GM12892 (cell line): Measurements from ENCODE around the gene SOX5.
"Not testable (repeated sequence)": the region's sequence is repeated elsewhere in the genome, so short reads cannot be mapped to it uniquely, and the experiment has no call there.

Experiments
- DNase-seq: peaks from one replicate; pipeline ENCODE4 v3.0.0; 2011; ENCODE audit not compliant: insufficient read length
- FAIRE-seq: peaks from 2 replicates; lab custom pipeline; 2011; peaks lifted over from hg19 to GRCh38; lab: Jason Lieb, UNC
- POLR2A ChIP-seq: IDR thresholded peaks from 2 replicates; pipeline ENCODE4 v1.6.1; 2011; ENCODE audit warnings: low read depth, low read length, control low read depth
- POLR2AphosphoS5 ChIP-seq: IDR thresholded peaks from 2 replicates; pipeline ENCODE4 v1.6.1; 2011; ENCODE audit warnings: low read depth, low read length, control low read depth
- TAF1 ChIP-seq: IDR thresholded peaks from 2 replicates; pipeline ENCODE4 v1.6.1; 2011; ENCODE audit warnings: low read depth, mild to moderate bottlenecking, control low read depth, low read length, borderline replicate concordance

Gene SOX5

DNA sequence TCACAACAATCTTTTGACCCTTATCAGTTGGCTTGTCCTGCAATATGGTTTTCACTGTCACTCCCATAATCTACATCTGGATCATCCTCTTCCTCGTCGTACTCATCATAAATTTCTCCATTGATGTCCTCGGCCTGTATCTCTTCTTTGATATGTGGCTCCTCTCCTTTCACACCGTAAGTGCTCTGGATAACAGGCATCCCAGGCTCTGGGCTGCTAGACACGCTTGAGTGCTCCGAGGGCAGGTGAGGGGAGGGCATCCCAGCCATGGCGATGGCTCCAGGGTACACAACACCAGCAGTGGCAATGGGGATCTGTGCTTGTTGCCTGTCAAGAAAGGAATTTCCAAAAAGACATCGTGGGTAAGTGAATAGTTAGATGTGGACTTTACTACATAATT lies 415.3 kb downstream of the SOX5 start:
- DNase-seq (no peak), FAIRE-seq (no peak)
- TF ChIP-seq POLR2A (no peak), TAF1 (no peak)

DNA sequence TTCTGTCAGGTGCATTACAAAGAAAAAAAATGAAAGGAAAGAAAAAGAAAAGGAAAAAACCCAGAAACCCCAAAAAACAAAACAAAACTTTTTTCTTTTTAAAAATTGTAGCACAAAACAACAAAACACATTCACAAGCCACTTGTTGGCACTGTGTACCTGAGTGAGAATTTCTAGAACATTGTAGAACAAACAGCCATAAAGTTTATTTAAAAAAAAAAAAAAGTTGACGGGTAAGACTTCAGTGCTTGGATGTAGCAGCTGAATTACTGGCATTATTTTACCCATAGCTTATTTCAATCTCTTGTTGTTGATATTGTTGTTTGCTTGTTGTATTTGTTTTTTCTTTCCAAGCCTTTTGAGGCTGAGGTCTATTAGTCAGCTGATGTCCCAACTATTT lies 415.8 kb downstream of the SOX5 start:
- TF ChIP-seq POLR2A (no peak), POLR2AphosphoS5 (no peak), TAF1 (no peak)
- no peak for FAIRE-seq
- no peak for DNase-seq

- TF ChIP-seq POLR2AphosphoS5 (no peak), TAF1 (no peak)
- FAIRE-seq: no peak
- DNase-seq: no peak
Measured at GRCh38 chr12:23533265-23533664, 416.2 kb downstream of the SOX5 start.

DNA sequence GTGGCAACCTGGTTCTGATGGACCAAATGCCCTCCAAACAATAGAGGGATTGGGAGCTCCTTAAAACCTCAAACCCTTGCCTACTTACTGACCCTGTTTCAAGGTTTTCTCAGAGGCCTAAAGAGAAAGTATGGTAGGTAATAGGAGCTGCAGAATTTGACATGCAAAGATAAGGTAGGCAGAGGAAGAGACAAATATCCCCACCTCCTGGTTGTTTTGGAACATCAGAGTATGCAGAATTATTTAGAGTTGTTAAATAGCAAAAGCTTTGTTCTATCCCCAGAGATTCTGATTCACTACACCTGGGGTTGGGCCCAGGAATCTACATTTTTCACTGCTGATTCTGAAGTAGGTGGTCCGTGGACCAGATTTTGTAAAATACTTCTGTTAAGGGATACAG lies 421.2 kb downstream of the SOX5 start:
- FAIRE-seq: no peak
- no peak for DNase-seq
- TF ChIP-seq POLR2A (no peak), POLR2AphosphoS5 (no peak), TAF1 (no peak)

- no peak for TF ChIP-seq POLR2A
- TF ChIP-seq TAF1: no peak
- TF ChIP-seq POLR2AphosphoS5: no peak
- FAIRE-seq (no peak), DNase-seq (no peak)
Measured at GRCh38 chr12:23525450-23526072, 423.9 kb downstream of the SOX5 start.

DNA sequence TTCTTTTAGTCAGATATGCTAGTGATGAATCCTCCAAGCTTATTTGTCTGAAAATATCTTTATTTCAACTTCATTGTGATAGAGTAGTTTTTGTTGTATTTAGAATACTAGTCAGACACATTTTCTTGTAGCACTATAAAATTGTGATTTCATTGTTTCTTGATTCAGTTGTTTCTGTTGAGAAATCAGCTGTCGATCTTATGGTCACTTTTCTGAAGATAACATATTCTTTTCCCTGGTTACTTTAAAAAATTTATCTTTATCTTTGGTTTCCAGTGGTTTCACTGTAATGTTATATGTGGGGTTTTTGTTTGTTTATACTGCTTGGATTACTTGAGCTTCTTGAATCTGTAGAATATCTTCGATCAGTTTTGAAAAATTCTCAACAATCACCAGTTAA lies 426.1 kb downstream of the SOX5 start:
- FAIRE-seq (no peak), DNase-seq (no peak)
- no peak for TF ChIP-seq POLR2AphosphoS5

DNA sequence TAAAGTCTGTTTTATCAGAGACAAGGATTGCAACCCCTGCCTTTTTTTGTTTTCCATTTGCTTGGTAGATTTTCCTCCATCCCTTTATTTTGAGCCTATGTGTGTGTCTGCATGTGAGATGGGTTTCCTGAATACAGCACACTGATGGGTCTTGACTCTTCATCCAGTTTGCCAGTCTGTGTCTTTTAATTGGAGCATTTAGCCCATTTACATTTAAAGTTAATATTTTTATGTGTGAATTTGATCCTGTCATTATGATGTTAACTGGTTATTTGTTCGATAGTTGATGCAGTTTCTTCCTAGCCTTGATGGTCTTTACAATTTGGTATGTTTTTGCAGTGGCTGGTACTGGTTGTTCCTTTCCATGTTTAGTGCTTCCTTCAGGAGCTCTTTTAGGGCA lies 430.0 kb downstream of the SOX5 start:
- not testable (repeated sequence) for DNase-seq, FAIRE-seq

DNA sequence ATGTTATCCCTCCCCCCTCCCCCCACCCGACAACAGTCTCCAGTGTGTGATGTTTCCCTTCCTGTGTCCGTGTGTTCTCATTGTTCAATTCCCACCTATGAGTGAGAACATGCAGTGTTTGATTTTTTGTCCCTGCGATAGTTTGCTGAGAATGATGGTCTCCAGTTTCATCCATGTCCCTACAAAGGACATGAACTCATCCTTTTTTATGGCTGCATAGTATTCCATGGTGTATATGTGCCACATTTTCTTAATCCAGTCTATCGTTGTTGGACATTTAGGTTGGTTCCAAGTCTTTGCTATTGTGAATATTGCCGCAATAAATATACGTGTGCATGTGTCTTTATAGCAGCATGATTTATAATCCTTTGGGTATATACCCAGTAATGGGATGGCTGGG lies 433.7 kb downstream of the SOX5 start:
- FAIRE-seq, DNase-seq: not testable (repeated sequence)

DNA sequence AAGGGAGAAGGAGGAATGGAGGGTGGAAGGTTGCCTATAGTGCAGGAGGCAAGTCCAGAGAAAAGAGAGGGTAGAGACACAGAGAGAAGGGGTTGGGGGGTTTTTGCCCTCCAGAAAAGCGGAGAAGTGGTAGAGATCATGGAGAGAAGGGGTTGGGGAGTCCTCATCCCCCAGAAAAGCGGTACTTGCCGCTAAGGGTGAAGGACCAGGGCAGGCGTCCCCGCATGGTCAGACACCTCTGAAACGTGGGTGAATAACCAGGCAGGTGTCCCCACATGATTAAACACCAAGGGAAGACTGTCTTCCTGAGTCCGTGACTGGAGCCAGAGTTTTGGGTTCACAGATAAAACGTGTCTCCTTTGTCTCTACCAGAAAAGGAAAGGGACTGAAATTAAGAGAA lies 439.0 kb downstream of the SOX5 start:
- FAIRE-seq (no peak), DNase-seq (no peak)
- no peak for TF ChIP-seq POLR2AphosphoS5
- TF ChIP-seq POLR2A: no peak
- TF ChIP-seq TAF1: no peak

DNA sequence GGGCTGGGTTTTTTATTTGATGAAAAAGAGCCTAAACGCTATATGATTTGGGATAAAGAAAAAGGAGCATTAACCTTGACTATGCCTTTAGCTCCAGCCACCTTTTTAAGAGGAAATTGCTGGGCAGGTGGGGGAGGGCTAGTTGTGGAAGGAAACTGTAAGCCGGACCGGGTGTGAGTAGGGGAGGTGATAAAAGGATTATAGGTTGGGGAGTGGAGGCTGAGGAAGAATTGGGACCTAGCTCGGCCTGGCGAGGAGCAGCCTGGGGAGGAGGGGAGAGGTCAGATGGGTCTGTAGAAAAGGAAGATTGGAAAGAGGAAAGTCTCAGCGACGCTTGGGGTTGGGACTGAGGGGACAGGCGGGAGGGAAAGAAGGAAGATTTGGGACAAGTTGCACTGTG lies 439.6 kb downstream of the SOX5 start:
- not testable (repeated sequence) for DNase-seq, FAIRE-seq

DNA sequence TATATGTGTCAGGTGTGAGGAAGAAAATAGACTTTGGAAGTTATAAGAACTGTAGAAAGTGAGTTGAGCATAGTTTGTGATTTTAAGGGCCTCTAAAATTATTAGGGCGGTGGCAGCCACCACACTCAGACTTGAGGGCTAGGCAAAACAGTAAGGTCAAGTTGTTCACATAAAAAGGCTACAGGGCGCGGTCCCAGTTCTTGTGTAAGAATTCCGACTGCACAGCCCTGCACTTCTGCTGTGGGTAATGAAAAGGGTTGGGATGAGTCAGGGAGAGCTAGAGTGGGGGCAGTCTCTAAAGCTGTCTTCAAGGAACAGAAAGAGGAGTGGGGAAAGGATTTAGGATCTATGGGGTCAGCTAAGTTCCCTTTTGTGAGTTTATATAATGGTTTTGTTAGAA lies 441.7 kb downstream of the SOX5 start:
- not testable (repeated sequence) for DNase-seq, FAIRE-seq

DNA sequence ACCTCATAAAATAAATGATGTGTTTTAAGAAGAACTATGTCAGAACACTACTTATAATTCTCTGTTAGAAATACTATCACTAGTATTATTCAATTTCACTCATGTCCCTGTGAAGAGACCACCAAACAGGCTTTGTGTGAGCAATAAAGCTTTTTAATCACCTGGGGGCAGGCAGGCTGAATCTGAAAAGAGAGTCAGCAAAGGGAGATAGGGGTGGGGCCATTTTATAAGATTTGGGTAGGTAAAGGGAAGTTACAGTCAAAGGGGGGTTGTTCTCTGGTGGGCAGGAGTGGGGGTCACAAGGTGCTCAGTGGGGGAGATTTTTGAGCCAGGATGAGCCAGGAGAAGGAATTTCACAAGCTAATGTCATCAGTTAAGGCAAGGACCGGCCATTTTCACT lies 443.7 kb downstream of the SOX5 start:
- DNase-seq, FAIRE-seq: not testable (repeated sequence)

DNA sequence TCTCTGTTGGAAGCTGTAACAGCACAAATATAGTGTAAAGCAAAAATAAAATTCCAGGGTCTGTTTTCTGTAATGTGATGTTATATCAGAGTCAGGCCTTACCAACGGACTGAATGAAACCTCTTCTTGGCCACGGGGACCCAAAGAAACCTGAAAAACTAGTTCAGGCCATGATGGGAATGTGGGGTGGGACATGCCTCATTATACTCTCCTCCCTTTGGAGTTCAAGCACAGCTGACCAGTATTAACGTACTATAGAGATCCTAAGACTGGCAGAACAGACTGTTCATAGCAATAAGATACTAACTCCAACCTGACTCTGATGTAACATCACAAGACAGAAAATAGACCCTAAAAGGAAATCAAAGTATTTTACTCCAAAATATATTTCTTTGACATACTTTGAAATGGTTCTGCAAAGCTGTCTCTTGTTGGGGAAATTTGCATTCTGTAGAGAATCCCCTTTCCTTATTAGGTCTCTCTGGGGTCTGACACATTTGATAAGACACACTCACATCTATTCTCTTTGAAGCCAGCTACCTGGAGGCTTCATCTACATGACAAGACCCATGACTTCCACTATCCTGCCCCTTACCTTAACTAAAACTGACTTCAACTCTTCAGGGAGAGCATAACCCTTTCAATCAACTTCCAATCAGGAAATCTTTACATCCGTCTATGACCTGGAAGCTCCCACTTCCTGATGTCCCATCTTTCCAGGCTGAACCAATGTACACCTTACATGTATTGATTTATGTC lies 444.6 kb downstream of the SOX5 start:
- no peak for DNase-seq
- TF ChIP-seq POLR2AphosphoS5 (no peak), TAF1 (no peak), POLR2A (no peak)
- FAIRE-seq: no peak
